Gastroesophageal sphincter (tissue), 3 donors: ENCODE data around the gene DNAJB8.

Source experiments
- CTCF ChIP-seq, 4 experiments: fragments of 200-600 bp in 2 of 4; fragments of 450-650 bp in 2 of 4; sonication (generic) in 1 of 4; IDR thresholded peaks; one replicate each; pipeline ENCODE4 v1.5.1; 2017 to 2019; ENCODE audit warnings: antibody characterized with exemption in 4 of 4, mild to moderate bottlenecking in 2 of 4, moderate library complexity in 2 of 4
- EP300 ChIP-seq: sonication (generic); formaldehyde crosslinking; IDR thresholded peaks from one replicate; pipeline ENCODE4 v1.6.1; 2017; ENCODE audit warnings: antibody characterized with exemption, mild to moderate bottlenecking
- POLR2A ChIP-seq, 2 donors: fragments of 450-650 bp; IDR thresholded peaks; one replicate each; pipeline ENCODE4 v1.6.1; 2017; ENCODE audit warnings: antibody characterized with exemption in 2 of 2, mild to moderate bottlenecking in 2 of 2, moderate library complexity in 1 of 2
- POLR2AphosphoS5 ChIP-seq: sonication (generic); formaldehyde crosslinking; IDR thresholded peaks from one replicate; pipeline ENCODE4 v1.6.1; 2017; ENCODE audit warnings: antibody characterized with exemption

GRCh38 chr3:128496602-128497304 is 30.1 kb upstream of the DNAJB8 start:
- TF ChIP-seq POLR2A (IDR thresholded peaks at IDR 0.05) (no peak), CTCF (IDR thresholded peaks at IDR 0.05) (no peak), POLR2AphosphoS5 (no peak), EP300 (no peak)
